MCF 10A (cell line): ENCODE measurements around the gene OR2H1. TPM values are rescaled to one million over a fixed set of nuclear protein-coding genes. Genes with fewer than 3 reads are reported as not detected.
A peak's percentile ranks its signal among the peaks of the same experiment; 100 is the strongest.
"Not testable (repeated sequence)": the region's sequence is repeated elsewhere in the genome, so short reads cannot be mapped to it uniquely, and the experiment has no call there.

ENCODE experiments used
- BruUV-seq: library from RNA; stranded (reverse); fragments of 400-500 nt; replicated peaks from 2 replicates; lab custom pipeline; 2021; lab: Mats Ljungman, UMichigan
- CTCF ChIA-PET: fragments of 300-600 bp; sonication (Branson Sonifier 250); formaldehyde crosslinking; extraction: SDS; loops from one replicate; lab custom pipeline; 2021; ENCODE audit warnings: antibody characterized with exemption, inconsistent platforms; lab: Yijun Ruan, JAX
- POLR2A ChIA-PET: fragments of 300-600, 350-650 bp; sonication (Branson Sonifier 250); formaldehyde crosslinking; extraction: SDS; loops from one replicate; lab custom pipeline; 2020; ENCODE audit warnings: antibody characterized with exemption, inconsistent platforms; lab: Yijun Ruan, JAX
- DNase-seq: peaks from one replicate; pipeline ENCODE4 v3.0.0-alpha.2; 2018; ENCODE audit not compliant: unreplicated experiment
- H3K27ac Mint-ChIP-seq: one replicate; pipeline ENCODE4 v1.8.0; 2022; ENCODE audit warnings: mild to moderate bottlenecking, low read depth, mixed read lengths; ENCODE audit not compliant: unreplicated experiment
- H3K27me3 Mint-ChIP-seq: one replicate; pipeline ENCODE4 v1.8.0; 2022; ENCODE audit warnings: mixed read lengths; ENCODE audit not compliant: insufficient read depth, unreplicated experiment
- H3K36me3 Mint-ChIP-seq: one replicate; pipeline ENCODE4 v1.8.0; 2022; ENCODE audit warnings: mild to moderate bottlenecking, moderate library complexity, mixed read lengths; ENCODE audit not compliant: insufficient read depth, unreplicated experiment
- H3K4me1 Mint-ChIP-seq: one replicate; pipeline ENCODE4 v1.8.0; 2022; ENCODE audit warnings: mixed read lengths; ENCODE audit not compliant: insufficient read depth, unreplicated experiment
- H3K4me3 Mint-ChIP-seq: one replicate; pipeline ENCODE4 v1.8.0; 2022; ENCODE audit warnings: mild to moderate bottlenecking, moderate library complexity, mixed read lengths; ENCODE audit not compliant: unreplicated experiment
- H3K9me3 Mint-ChIP-seq: one replicate; pipeline ENCODE4 v1.8.0; 2022; ENCODE audit warnings: mixed read lengths; ENCODE audit not compliant: unreplicated experiment
- CTCF ChIP-seq: fragments of 200-600 bp; IDR thresholded peaks from one replicate; pipeline ENCODE4 v1.8.0; 2022; ENCODE audit warnings: antibody characterized with exemption, mild to moderate bottlenecking; ENCODE audit not compliant: unreplicated experiment
- intact Hi-C: fragments of 100-400 bp; cut with micrococcal nuclease; formaldehyde crosslinking; loops from 2 replicates; pipeline ENCODE4 v1.14.1; 2022
- total RNA-seq: library from RNA; stranded (reverse); gene quantifications from 2 replicates; pipeline ENCODE4 v1.2.3, GENCODE V29; 2022

Gene OR2H1
- total RNA-seq, 1 experiment from 2014 or later = not detected

DNA sequence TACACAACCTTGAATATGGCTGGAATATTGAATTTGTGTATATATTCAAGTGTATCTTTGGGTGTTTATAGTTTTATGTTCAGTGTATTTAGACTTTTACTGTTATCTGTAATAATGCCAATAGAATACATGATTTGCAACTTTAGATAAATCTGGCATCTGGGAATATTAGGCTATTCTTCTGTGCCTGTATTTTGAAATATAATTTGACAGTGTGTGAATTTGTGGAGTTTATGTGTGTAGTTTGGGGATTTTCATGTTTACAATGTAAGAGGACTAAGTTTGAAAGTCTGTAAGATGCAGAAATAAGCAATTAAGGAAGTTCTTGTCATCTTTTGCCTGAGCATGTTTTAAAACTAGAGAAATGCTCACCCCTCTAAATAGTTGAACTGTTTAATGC, 17.9 kb upstream of the OR2H1 start, which contains the start of gene OR10C1:
Gene OR10C1, plus strand, starts transcription at position 301 of the 400 bp plus-strand sequence. CDS start 710 bp downstream, outside the sequence.
- no peaks in the 10 kb centered on the region for H3K36me3 Mint-ChIP-seq
- DNase-seq = no peak
- ChIA-PET CTCF (interaction anchor here (0.6 kb wide), 1 partner anchor 592 kb away, joined by 3 read pairs; no protein-coding TSS in a partner anchor), POLR2A (no interaction called here)
- no TSS peak for BruUV-seq
- H3K4me3 Mint-ChIP-seq = no peak within 1 kb of the TSS
- intact Hi-C loops = no loop called here
- TF ChIP-seq CTCF = no peak
- no peaks in the 10 kb centered on the region for H3K9me3 Mint-ChIP-seq
- H3K27me3 Mint-ChIP-seq = peaks cover 65% of the 10 kb centered on the region
- no peak within 1 kb of the TSS for H3K27ac Mint-ChIP-seq
- no peaks in the 10 kb centered on the region for H3K4me1 Mint-ChIP-seq

- Mint-ChIP-seq H3K27ac (no peak overlapping the region), H3K4me1 (no peaks in the 10 kb centered on the region), H3K27me3 (peaks cover 62% of the 10 kb centered on the region), H3K9me3 (no peaks in the 10 kb centered on the region), H3K4me3 (no peak overlapping the region), H3K36me3 (no peaks in the 10 kb centered on the region)
- CTCF ChIA-PET = no interaction called here
- intact Hi-C loops = no loop called here
- TF ChIP-seq CTCF = no peak
- POLR2A ChIA-PET = no interaction called here
- peak; percentile 7 for DNase-seq
- BruUV-seq = no TSS peak
These were observed 14.2 kb upstream of the OR2H1 start for GRCh38 chr6:29442719-29443118.

GRCh38 chr6:29444031-29444430, 12.9 kb upstream of the OR2H1 start:
- H3K27ac Mint-ChIP-seq, intact Hi-C loops, H3K4me1 Mint-ChIP-seq, H3K4me3 Mint-ChIP-seq, CTCF ChIA-PET, DNase-seq, H3K36me3 Mint-ChIP-seq, POLR2A ChIA-PET, H3K9me3 Mint-ChIP-seq, BruUV-seq: not testable (repeated sequence)
- H3K27me3 Mint-ChIP-seq = peaks cover 52% of the 10 kb centered on the region

DNA sequence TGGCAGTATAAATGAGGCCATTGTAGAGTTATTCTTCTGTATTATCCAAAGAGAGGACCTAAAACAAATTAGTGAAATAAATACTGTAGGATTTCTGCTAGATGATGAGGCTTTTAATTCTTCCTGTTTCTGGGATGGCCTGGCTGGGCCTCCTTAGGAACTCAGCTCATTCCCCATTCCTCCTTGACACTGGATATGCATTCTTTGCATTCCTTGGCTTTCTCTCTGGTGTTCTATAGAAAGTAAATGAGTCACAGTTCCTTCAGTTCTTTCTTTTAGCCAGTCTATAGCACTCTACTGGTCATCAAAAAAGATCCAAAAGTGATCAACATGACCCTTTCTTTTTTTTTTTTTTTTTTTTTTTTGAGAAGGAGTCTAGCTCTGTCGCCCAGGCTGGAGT, 9.3 kb upstream of the OR2H1 start:
- Mint-ChIP-seq H3K27me3 (peaks cover 16% of the 10 kb centered on the region), H3K9me3 (no peaks in the 10 kb centered on the region), H3K4me1 (no peaks in the 10 kb centered on the region), H3K36me3 (no peaks in the 10 kb centered on the region), H3K4me3 (no peak overlapping the region), H3K27ac (no peak overlapping the region)
- DNase-seq = peak; percentile 1
- no TSS peak for BruUV-seq
- TF ChIP-seq CTCF = no peak
- CTCF ChIA-PET = interaction anchor here (0.6 to 0.7 kb wide), 3 partner anchors 18 to 89 kb away, joined by 3 to 4 read pairs (median 3); no protein-coding TSS in a partner anchor
- intact Hi-C loops = no loop called here
- POLR2A ChIA-PET = no interaction called here
